HepG2 (cell line): ENCODE results near the gene PIM1. TPM values are rescaled to one million over a fixed set of nuclear protein-coding genes. Genes with fewer than 3 reads are reported as not detected.

Experiments used
- ATF7 ChIP-seq, 2 experiments: fragments of 450-650 bp in 1 of 2; sonication (generic) in 1 of 2; formaldehyde crosslinking in 1 of 2; IDR thresholded peaks; 2 replicates each; pipeline versions ENCODE4 v1.4.0 to v1.6.1; 2016 to 2020; ENCODE audit warnings: antibody characterized with exemption in 1 of 2, mild to moderate bottlenecking in 1 of 2, missing genetic modification reagents in 1 of 2
- FOXA1 ChIP-seq, 2 experiments: fragments of 450-650 bp in 1 of 2; sonication (generic) in 1 of 2; formaldehyde crosslinking in 1 of 2; IDR thresholded peaks; 2 replicates each; pipeline versions ENCODE4 v1.4.0 to v1.6.1; 2016 to 2020; ENCODE audit warnings: missing genetic modification reagents in 1 of 2
- KAT2B ChIP-seq: fragments of 150-350 bp; IDR thresholded peaks from 2 replicates; pipeline ENCODE4 v1.6.1; 2014; ENCODE audit warnings: low read depth, low read length, borderline replicate concordance
- MED13 ChIP-seq: sonication (generic); formaldehyde crosslinking; IDR thresholded peaks from 2 replicates; pipeline ENCODE4 v1.5.0; 2020; ENCODE audit warnings: missing genetic modification reagents
- POLR2AphosphoS2 ChIP-seq: IDR thresholded peaks from 2 replicates; pipeline ENCODE4 v1.6.1; 2011; ENCODE audit warnings: low read depth, low read length, improper control_type of control experiment
- POLR2AphosphoS5 ChIP-seq: IDR thresholded peaks from 2 replicates; pipeline ENCODE4 v1.6.1; 2012; ENCODE audit warnings: low read depth, low read length
- ZNF101 ChIP-seq: sonication (generic); formaldehyde crosslinking; IDR thresholded peaks from 2 replicates; pipeline ENCODE4 v1.4.0; 2020; ENCODE audit warnings: mild to moderate bottlenecking, low read depth, missing genetic modification reagents, borderline replicate concordance
- ZNF382 ChIP-seq: sonication (generic); formaldehyde crosslinking; IDR thresholded peaks from 2 replicates; pipeline ENCODE4 v1.5.0; 2020; ENCODE audit warnings: missing genetic modification reagents, mild to moderate bottlenecking, borderline replicate concordance
- ZNF501 ChIP-seq: sonication (generic); formaldehyde crosslinking; IDR thresholded peaks from 2 replicates; pipeline ENCODE4 v1.5.1; 2020; ENCODE audit warnings: mild to moderate bottlenecking, moderate library complexity, missing genetic modification reagents
- ZNF569 ChIP-seq: sonication (generic); formaldehyde crosslinking; IDR thresholded peaks from 2 replicates; pipeline ENCODE4 v1.5.0; 2020; ENCODE audit warnings: mild to moderate bottlenecking, missing genetic modification reagents, moderate library complexity, borderline replicate concordance
- ZNF839 ChIP-seq: sonication (generic); formaldehyde crosslinking; IDR thresholded peaks from 2 replicates; pipeline ENCODE4 v1.4.0; 2020; ENCODE audit warnings: missing genetic modification reagents, mild to moderate bottlenecking, borderline replicate concordance
- polyA plus RNA-seq, 8 experiments: library from polyadenylated mRNA; depleted of rRNA in 3 of 8; stranded (reverse) in 7 of 8; unstranded in 1 of 8; fragments of >200 nt; fragmentation: Illumina TruSeq in 4 of 8; extraction: Trizol in 4 of 8; gene quantifications; 2 replicates each; pipeline versions ENCODE4 v1.2.1 to v1.2.3, GENCODE V29; 2011 to 2016; ENCODE audit warnings: low read depth in 4 of 8, missing spikeins in 1 of 8, mixed read lengths in 1 of 8; ENCODE audit not compliant: insufficient read depth in 1 of 8
- total RNA-seq, 5 experiments: library from RNA; depleted of rRNA; stranded (reverse); fragments of >200 nt; fragmentation: Illumina TruSeq; extraction: Trizol; gene quantifications; 2 replicates each; pipeline ENCODE4 v1.2.3, GENCODE V29; 2016; ENCODE audit warnings: low read depth in 1 of 5
- TF ChIP-seq, protein P1 (sequence below): sonication (generic); formaldehyde crosslinking; IDR thresholded peaks from 2 replicates; pipeline ENCODE4 v1.4.0; 2020; ENCODE audit warnings: missing genetic modification reagents, mild to moderate bottlenecking, borderline replicate concordance
- TF ChIP-seq, protein P2 (sequence below): sonication (generic); formaldehyde crosslinking; IDR thresholded peaks from 2 replicates; pipeline ENCODE4 v1.4.0; 2020; ENCODE audit warnings: missing genetic modification reagents
- TF ChIP-seq, protein P3 (sequence below): sonication (generic); formaldehyde crosslinking; IDR thresholded peaks from 2 replicates; pipeline ENCODE4 v1.8.0; 2022; ENCODE audit warnings: missing genetic modification reagents, low read depth, mild to moderate bottlenecking, borderline replicate concordance
- TF ChIP-seq, protein P4 (sequence below): IDR thresholded peaks from 2 replicates; pipeline ENCODE4 v1.6.1; 2016; ENCODE audit warnings: low read depth
- TF ChIP-seq, protein P5 (sequence below): sonication (generic); formaldehyde crosslinking; IDR thresholded peaks from 2 replicates; pipeline ENCODE4 v1.5.0; 2020; ENCODE audit warnings: missing genetic modification reagents

PIM1 gene
- total and polyA plus RNA-seq, 2 of the 13 experiments (the other 11 are each of a cell fraction or from before 2014, with no cell fraction given): 29.4 to 117 TPM

DNA sequence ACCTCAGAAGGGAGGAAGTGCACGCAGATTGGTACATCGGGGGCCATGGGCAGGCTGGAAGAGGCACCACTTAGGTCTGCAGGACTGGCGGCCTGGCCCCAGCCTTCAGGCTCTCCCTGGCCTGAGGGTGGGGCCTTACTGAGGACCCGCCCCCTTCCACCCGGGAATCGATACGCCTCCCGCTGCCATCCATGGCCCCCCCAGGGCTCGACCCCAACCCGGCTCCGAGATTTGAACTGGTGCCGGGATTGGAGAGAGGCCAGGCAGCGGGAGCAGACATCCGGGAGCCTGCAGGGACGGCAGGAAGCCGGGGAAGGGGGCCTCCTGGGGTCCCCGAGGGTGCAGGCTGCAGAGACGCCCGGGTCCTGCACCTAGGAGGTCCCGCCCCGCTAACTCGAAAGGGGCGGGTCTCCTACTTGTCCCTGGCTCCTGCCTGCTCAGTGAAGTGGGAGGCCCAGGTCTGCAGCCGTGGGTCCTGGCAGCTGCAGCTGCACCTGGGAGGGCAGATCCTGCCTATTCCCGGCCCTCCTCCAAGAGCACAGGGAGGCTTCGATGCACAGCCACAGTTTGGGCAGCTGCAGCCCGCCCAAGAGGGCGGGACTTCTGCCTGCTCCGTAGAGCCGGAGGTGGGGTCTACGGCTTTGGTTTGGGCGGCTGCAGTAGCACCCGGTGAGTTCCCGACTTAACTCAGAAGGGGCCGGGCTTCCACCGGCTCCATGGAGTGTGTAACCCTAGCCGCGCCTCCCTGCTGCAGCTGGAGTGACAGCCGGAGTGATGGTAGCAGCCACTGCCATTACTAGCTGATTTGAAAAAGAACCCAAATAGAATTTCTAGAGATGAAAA is 52.4 kb downstream of the PIM1 start (continued):
- TF ChIP-seq, protein P1, sequence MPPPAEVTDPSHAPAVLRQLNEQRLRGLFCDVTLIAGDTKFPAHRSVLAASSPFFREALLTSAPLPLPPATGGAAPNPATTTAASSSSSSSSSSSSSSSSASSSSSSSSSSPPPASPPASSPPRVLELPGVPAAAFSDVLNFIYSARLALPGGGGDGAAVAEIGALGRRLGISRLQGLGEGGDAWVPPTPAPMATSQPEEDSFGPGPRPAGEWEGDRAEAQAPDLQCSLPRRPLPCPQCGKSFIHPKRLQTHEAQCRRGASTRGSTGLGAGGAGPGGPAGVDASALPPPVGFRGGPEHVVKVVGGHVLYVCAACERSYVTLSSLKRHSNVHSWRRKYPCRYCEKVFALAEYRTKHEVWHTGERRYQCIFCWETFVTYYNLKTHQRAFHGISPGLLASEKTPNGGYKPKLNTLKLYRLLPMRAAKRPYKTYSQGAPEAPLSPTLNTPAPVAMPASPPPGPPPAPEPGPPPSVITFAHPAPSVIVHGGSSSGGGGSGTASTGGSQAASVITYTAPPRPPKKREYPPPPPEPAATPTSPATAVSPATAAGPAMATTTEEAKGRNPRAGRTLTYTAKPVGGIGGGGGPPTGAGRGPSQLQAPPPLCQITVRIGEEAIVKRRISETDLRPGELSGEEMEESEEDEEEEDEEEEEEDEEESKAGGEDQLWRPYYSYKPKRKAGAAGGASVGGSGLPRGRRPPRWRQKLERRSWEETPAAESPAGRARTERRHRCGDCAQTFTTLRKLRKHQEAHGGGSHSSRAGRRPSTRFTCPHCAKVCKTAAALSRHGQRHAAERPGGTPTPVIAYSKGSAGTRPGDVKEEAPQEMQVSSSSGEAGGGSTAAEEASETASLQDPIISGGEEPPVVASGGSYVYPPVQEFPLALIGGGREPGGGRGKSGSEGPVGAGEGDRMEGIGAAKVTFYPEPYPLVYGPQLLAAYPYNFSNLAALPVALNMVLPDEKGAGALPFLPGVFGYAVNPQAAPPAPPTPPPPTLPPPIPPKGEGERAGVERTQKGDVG: 0 out of 2 replicates have a peak, but pooled peaks have one; percentile 55
- TF ChIP-seq ZNF501 (CRISPR knock-in tag): peak; percentile 81
- no peak; the same call in 1 of the 2 replicates for TF ChIP-seq ZNF101 (CRISPR knock-in tag)
- TF ChIP-seq ATF7 (IDR thresholded peaks at IDR 0.05): no peak
- peak; percentile 70; the same call in 1 of the 2 replicates for TF ChIP-seq ATF7 (CRISPR knock-in tag; IDR thresholded peaks at IDR 0.05)
- no peak for TF ChIP-seq ZNF569 (CRISPR knock-in tag)
- TF ChIP-seq, protein P2, sequence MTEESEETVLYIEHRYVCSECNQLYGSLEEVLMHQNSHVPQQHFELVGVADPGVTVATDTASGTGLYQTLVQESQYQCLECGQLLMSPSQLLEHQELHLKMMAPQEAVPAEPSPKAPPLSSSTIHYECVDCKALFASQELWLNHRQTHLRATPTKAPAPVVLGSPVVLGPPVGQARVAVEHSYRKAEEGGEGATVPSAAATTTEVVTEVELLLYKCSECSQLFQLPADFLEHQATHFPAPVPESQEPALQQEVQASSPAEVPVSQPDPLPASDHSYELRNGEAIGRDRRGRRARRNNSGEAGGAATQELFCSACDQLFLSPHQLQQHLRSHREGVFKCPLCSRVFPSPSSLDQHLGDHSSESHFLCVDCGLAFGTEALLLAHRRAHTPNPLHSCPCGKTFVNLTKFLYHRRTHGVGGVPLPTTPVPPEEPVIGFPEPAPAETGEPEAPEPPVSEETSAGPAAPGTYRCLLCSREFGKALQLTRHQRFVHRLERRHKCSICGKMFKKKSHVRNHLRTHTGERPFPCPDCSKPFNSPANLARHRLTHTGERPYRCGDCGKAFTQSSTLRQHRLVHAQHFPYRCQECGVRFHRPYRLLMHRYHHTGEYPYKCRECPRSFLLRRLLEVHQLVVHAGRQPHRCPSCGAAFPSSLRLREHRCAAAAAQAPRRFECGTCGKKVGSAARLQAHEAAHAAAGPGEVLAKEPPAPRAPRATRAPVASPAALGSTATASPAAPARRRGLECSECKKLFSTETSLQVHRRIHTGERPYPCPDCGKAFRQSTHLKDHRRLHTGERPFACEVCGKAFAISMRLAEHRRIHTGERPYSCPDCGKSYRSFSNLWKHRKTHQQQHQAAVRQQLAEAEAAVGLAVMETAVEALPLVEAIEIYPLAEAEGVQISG (CRISPR knock-in tag): no peak
- TF ChIP-seq POLR2AphosphoS5: no peak; the same call in 1 of the 2 replicates
- no peak for TF ChIP-seq ZNF382 (CRISPR knock-in tag)
- TF ChIP-seq, protein P3, sequence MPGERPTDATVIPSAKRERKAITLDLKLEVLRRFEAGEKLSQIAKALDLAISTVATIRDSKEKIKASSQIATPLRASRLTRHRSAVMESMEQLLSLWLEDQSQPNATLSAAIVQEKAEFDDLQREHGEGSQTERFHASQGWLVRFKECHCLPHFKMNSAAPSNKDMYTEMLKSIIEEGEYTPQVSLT: no peak
- TF ChIP-seq ZNF839 (CRISPR knock-in tag): peak; percentile 75; the same call in 1 of the 2 replicates
- no peak for TF ChIP-seq FOXA1 (IDR thresholded peaks at IDR 0.05)
- 0 out of 2 replicates have a peak, but pooled peaks have one; percentile 2 for TF ChIP-seq FOXA1 (CRISPR knock-in tag; IDR thresholded peaks at IDR 0.05)
- TF ChIP-seq MED13 (CRISPR knock-in tag): no peak
- TF ChIP-seq, protein P4, sequence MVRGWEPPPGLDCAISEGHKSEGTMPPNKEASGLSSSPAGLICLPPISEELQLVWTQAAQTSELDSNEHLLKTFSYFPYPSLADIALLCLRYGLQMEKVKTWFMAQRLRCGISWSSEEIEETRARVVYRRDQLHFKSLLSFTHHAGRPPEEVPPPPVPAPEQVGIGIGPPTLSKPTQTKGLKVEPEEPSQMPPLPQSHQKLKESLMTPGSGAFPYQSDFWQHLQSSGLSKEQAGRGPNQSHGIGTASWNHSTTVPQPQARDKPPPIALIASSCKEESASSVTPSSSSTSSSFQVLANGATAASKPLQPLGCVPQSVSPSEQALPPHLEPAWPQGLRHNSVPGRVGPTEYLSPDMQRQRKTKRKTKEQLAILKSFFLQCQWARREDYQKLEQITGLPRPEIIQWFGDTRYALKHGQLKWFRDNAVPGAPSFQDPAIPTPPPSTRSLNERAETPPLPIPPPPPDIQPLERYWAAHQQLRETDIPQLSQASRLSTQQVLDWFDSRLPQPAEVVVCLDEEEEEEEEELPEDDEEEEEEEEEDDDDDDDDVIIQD (CRISPR knock-in tag): 0 out of 2 replicates have a peak, but pooled peaks have one; percentile 19
- no peak for TF ChIP-seq KAT2B
- no peak for TF ChIP-seq POLR2AphosphoS2
- TF ChIP-seq, protein P5, sequence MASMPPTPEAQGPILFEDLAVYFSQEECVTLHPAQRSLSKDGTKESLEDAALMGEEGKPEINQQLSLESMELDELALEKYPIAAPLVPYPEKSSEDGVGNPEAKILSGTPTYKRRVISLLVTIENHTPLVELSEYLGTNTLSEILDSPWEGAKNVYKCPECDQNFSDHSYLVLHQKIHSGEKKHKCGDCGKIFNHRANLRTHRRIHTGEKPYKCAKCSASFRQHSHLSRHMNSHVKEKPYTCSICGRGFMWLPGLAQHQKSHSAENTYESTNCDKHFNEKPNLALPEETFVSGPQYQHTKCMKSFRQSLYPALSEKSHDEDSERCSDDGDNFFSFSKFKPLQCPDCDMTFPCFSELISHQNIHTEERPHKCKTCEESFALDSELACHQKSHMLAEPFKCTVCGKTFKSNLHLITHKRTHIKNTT (CRISPR knock-in tag): no peak
